Non-pigmented ciliary epithelial cell (primary cell): ENCODE data around the gene ELAVL2.

ENCODE experiments used
- DNase-seq: peaks from one replicate; pipeline ENCODE4 v3.0.0-alpha.2; 2010; ENCODE audit warnings: low read depth

ELAVL2 gene

DNA sequence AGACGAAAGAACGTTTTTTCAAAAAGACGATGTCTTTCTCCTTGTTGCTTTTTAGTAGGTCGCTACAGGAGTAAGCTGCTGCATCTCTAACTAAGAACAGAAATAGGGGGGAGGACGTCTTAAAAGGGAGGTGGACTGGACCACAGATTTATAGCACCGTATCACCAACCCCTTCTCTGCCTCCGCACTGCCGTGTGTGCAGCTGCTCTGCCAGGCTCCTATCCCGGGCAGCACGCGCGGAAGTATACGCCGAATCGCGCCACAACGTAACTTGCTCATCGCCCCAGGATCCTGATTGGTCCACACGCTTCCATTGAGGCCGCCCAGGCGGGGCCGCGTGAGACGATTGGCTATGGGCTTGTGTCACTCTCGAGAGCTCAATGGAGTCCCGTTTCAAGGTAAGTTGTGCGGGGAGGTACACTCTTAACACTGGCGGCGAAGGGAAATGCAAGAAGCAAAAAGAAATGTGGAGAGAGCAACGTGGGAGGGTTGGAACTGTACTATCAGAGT is at the start of gene ELAVL2:
TSS of gene ELAVL2 (minus strand) at position 121 of the 510 bp plus-strand sequence. CDS start 64,006 bp downstream, outside the sequence.
- DNase-seq: peak; percentile 87

DNA sequence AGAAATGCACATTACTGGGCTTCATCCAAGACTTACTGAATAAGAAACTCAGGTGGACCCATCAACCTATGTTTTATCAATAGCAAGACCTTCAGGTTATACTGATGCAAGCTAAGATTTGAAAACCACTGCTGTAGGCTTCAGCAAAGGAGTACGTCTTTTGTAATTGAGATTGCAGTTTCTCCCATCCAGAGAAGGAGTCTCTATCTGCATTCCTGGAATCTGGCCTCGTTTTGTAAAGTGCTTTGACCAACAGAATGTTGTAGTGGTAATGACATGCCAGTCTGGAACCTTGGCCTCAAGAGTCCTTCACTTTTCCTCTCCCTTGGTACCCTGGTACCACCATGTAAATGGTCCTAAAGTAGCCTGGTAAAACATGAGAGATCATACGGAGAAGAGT is 32.2 kb upstream of the ELAVL2 start:
- no peak for DNase-seq

DNA sequence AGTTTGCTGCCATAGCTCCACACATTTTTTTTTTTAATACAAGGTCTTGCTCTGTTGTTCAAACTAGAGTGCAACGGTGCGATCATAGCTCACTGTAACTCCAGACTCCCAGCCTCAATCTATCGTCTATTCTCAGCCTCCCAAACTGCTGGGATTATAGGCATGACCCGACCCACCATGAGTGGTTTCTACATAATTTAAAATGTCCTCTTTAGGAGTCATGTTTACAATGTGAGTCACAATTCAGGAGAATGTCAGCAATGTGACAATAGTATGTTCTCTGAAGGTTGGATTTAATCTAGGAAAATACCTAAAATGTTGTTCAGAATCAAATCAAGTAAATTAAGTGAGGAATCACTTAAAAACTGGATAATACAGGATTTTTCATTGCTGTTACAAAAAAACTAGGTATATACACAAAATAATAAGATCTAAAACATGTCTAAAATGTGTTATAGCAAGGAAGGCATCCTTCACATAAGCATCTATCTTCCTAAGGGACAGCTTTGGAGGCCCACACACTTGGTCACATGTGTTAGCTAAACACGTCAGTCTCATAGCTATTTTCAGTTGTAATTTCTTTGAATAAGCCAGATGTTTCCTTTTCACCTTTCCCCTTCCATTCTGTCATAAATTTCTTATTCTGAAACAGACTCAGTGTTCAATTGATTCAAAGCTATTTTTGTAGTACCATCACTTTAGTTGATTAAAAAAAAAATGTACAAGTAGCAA is 30.0 kb upstream of the ELAVL2 start:
- DNase-seq: no peak

DNA sequence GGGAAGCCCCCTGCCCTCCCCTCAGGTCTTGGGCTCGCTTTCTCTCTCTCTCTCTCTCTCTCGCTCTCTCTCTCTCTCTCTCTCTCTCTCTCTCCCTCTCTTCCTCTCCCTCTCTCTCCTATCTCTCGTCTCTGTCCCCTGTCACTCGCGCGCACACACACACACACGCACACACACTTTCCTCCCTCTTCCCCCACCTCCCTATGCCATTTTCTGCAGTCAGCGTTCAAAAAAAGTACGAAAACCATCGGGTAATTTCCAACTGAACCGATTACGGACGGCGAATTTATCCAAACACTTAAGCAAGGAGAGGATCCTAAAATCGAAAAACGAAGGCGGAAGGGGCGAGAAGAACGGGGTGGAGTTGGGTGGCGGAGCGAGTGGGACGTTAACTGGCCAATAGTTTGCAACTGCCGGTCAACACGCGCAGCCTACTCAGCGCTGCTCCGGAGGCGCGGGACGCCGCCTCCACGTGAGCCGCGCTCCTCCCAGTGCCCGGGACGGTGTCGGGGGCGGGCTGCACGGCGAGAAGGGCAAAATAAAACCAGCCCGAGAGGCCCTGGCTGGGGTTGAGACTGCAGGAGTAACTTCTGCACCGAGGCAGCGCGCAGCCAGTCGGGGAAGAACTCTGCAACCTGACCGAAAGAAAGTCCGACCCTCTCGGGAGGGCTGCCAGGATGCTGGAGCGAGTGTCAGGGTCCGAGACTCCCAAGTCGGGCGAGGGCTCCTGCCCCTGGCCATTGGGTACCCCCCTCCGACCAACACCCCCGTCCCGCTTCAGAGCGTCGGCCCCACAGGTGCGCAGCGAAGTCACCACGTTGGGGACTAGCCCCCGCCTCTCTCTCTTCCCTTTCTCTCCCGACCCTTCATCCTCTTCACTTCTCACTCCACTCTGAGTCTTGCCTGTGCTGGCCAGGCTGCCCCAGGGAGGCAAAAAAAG is 24.9 kb upstream of the ELAVL2 start:
- DNase-seq: no peak

DNA sequence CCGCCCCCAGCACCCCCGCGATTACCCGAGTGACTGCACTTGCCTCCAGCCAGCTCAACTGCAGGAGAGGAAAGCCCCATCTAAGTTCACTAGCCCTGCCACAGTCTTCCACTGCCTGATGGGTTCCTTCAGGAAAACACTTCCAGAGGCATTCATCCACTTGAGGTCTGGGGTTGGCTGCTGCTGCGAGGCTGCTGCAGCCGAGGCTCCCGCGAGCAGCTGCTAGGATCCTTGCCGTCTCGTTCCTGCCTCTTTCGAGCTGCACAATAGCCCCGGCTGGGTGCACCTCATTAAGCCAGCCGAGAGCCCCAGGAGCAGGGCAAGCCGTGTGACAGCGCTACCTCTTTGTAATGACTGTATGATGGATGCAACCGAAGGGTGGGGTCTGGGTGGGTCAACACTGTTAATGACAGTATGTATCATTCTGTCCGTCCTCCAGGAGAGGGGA is 24.2 kb upstream of the ELAVL2 start:
- no peak for DNase-seq

DNA sequence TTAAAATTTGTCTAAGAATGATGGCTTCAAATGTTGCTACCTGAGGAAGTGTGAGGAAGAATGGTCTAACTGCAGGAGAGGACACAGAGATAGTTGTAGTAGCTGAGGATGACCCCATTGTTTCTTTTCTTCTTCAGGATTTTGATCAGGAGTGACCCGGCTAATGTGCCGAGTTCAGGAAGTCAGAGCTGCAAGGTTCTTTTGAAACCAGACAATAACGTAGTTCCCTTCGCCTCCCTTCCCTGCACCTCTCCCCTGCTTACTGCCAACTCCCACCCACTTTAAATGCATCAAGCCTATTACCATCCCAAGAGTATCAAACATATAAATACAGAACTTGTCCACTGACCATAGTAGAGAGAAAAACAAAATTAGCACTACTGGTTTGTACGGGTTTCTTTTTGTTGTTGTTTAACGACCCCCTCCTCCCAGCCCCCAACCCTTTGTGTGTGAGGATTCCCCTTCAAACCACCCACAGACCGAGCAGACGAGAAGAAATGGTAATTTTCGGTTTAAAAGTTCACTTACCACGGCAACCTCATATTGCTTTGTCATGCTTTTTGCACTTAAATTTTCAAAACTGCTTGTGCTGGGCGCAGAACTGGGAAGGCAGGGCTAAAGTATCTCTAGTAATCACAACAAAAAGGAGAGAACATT is 23.5 kb upstream of the ELAVL2 start:
- DNase-seq: no peak

DNA sequence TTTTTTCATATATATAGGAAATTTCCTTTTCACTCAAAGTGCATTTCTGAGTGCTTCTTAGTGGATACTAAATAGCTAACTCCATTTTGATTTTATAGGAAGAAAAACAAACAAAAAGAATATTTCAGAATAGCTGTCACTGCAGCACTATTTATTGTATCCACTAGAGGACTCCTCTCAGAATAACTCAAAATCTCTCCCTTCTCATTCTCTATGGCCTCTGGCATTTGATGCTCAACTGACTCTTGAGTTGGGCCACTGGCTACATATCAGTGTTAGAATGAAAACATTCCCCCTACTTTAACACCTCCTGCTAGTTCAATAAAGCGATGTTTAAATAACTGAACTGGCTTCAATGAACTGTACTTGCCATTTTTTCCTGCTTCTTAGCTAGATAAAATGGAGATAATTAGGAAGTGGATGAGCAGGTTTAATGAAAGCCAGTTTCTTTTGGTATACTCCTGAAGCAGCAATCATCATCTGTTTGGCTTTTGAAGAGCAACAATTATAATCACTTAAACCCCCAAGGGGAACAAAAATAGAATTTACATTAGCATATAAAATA is 16.6 kb upstream of the ELAVL2 start:
- DNase-seq: no peak

DNA sequence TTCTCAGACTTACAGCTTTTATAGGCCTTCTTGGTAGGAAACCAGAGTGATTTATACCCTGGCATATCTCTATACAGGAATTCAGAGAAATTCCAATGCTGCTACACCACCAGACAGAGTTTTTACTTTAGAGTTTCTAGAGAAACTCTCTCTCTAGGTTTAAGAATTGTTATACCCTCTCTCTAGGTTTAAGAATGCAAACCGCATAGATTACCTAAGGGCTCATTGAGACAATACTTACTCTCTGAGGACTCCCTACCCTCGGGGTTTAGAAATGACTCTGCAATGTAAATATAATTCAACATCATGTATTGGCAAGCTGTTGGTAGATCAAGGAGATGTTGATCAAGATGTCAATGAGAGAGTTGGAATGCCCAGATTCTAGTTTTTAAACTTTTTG is 15.3 kb upstream of the ELAVL2 start:
- no peak for DNase-seq

DNA sequence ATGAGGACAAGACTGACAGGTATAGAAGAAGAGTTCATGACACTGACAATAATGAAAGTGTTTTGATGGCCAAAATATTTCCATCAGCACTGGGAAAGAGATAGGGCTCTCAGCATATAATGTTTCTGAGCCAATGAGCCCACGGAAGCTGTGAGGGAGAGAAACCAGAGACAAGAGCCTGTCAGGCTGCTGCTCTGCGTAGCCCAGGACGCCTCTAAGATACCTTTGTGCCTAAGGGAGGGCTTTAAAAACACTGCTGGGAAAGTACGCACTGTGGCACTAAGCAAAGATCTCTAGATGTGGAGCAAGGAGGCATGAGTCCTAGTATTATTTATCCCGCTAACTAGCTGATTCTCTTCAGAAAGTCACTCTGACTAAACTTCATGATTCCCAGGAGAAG is 11.0 kb upstream of the ELAVL2 start:
- no peak for DNase-seq

DNA sequence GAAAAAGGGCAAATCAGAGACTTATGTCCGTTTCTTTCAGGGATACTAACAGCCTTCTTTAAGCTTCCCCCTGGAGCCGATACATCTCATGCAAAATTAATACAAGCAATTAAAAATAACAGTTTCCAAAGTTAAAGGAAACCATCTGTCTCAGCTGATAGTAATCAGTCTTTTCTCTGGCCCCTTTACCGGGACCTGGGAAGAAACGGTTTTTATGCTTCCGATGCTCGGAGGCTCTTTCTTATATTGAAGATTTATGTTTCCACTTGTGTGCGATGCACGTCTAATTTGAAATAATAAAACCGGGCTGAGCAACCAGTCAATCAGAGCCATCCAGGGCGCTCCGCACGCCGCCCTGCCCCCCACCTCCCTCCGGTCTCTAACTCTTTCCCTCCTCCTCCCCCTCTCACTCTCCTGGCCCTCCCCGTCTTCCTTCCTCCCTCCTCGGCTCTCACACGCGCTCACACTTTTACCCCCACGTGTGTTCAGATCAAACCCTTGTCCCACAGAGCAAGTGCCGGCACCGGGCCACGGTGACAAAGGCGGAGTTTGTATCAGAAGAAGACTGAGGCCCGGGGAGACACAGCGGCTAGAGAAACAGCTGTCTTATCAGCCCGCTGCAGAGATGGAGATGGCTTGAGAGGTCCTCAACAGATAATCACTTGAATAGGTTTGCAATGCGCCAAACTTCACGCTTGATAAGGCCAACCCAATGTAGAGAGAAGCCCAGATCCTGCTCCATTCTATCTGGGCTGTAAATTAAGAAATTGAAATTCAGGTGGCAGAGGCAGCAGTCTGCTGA is 5.1 kb upstream of the ELAVL2 start:
- no peak for DNase-seq

DNA sequence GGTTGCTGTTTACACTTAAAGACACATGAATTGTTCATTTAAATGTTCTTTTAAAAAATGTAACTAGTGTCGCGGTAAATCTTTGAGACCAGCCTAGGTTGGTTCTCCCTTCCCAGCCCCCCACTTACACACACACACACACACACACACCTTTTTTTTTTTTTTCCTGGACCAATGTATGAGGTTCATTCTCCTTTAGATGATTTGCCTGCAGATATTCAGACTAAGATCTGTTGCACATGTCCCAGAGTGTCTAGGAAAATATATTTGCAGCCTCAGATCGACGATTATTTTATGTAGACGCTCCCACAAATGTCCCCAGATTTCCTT is 4.4 kb upstream of the ELAVL2 start:
- DNase-seq: no peak

DNA sequence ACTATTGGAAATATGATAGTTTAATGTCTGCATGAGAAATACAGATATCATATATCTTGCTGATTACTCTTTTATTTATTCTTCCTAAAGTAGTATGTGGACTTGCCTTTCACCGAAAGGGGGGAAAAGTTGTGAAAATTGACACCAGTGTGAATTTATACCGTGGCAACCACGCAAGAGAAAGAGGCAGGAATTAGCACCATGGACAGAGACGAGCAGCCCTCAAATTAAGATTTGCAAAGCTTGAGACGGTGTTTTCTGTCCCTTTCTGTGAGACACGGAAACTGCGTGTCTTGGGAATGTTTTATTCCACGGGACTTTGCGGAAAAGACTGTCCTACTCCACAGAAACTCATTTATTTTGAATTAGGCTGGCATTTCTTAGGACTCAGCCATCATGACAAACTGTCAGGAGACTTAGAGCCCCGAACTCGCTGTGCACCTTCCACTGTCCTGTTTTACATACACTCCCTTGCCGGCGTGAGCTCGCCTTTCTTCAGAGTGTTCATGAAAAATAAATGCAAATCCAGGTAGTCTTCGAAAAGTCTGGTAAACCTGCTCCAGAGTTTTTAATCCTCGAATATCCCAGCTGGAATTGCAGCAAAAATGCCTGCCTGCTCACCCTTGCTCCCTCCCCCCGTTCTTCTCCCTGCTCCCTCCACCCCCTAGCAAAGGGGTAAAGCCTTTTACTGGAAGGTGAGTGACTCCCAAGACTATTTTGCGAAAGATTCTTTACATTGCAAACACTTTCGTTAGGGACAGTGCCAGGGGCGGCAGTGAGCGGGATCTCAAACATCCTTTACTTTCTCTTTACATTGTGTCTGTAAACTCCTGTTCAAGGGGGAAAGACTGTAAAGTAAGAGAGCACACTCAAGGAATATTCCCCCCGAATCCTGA is 3.8 kb upstream of the ELAVL2 start:
- no peak for DNase-seq

DNA sequence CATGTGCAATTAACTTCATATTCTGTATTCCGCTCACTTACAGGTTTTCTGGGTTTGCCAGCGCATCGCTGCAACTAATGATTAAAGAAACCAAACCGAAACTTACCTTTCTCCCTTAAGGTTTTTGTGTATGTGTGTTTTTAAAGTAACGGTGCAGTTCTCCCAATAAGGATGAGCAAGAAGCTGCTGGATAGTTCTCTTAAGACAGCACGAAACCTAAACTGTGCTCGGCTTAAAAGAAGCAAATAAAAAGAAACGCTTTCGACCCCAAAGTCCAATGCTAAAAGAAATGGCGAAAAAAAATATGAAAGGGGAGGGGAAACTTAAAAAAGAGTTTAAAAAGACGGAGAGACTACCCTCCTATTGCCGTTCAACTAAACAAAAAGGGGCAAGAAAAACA is 340 bp downstream of the ELAVL2 start:
- DNase-seq: no peak

DNA sequence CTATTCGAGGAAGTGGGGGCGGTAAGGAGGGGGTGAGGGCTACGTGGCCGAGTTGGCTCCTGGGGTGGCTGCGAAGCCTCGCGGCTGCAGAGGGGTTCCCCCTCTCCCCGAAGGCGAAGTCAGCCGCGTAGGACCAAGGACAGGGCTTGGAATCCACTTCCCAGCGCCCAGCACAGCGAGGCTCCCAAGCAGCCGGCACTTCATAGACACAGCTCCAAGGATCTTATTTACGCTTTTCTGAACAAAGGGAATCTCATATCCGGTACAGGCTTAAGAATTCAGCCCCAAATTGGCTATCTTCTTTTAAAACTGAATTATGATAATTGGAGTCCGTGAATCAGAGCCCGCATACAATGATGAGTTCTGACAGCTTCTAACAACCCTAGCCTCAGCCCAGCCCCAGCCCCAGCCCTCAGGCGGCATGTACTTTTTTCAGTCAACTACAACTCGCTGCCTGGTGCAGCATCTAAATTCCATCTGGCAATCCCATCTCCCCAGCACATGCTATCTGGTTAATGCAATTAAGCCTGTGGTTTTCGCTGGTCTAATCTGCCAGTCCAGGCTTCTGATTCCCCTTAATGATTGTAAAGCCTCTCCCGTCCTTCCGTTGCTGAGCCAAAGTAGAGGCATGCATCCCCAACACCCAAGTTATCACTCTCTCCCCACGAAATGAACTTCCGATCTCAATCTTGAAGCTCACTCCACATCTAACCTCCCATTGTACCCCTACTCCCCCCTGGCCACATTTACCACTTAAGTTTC is 1.0 kb downstream of the ELAVL2 start:
- no peak for DNase-seq

DNA sequence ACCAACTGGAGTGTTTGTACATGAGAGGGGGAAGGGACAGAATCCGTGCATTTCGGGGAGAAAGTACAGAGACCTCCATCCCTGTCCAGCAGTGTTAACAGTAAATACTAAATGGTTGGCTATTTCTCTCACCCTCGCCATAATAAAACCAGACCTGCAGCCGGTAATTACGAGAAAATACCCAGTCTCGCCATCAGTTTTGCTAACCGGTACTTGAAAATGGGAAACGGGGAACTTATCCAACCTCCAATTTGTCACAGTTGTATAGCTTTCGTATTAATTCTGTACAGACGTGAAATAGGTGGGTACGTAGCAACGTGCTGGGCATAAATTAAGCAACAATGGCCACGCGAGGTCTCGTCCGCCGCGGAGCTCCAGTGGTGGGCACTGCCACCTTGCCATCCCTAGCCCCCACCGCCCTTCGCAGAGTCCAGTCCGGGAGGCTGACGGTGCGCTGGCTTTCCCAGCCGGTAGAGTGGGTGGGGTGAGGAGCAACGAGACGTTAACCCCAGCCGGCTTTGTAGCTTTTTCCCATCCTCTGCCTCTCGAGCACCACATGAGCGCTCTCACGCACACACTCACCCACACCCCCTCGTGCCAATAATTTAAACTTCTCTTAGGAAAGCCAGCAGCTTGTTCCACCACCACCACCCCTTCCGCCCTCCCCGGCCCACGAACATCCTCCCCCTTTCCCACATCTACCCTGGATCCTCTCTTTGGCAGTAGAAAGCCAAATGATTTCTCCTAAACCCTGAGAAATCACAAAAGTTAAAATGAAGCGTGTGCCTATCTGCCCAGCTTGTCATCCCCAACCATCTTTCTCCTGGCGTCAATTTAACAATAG is 1.8 kb downstream of the ELAVL2 start:
- DNase-seq: no peak

DNA sequence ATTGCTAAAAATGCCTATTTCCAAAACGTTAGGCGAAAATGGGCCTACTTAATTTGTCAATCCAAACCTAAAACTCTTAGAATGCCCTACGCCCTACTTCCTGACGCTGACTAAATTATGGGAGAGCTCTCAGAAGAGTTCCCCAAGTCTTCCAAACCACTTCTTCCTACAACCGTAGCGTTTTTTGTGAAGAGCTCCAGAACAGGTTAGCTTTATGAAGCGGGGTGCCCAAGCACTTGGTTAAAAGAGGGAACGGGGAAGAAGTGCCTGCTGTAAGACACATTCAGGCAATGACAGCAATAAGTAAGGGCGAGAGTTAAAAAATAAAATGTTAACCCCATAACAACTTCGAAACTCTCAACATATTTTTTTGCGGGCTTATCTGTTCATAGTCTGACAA is 2.8 kb downstream of the ELAVL2 start:
- DNase-seq: no peak

DNA sequence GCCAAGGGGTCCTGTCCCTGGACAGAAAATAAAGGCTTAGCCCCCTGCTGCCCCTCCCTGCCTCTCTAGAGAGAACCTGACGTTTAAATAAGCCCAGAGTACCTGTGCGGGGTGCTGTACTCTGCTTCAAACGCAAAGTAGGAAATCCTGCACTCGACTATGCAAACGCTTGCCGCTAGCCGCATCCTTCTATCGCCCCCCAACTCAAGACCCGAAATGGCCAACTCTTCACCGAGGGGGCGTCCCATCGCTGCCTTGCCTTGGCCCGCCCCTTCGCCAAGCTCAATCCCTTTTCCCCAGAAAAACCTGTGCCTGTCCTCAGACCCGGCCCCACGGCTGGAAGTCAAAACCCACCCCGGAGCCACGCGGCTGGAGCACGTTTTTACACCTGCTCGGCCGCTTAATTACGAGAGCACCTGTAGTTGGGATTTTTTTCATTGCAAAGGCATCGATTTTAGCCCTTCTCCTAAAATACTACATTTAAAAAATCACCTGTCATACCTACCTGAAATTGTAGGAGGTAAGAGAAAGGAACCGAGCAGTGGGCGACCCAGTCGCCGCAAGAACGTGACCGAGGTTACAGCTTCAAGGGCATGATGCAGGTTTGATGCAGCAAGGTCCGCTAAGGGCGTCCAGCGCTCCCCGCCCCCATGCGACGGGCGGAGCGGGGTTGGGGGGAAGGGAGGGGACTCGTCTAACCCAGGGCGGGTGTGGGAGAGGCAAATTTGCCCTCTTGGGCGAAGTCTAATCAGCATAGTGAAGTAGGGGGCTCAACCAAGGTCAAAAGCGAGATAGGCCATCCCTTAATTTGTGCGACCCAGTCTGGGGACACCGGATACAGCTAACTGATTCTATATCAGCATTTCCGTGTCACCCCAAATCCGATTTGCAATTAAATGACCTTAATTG is 3.5 kb downstream of the ELAVL2 start:
- DNase-seq: no peak
